Measurements from ENCODE around the gene ATXN7L1.

ATXN7L1 gene

DNA sequence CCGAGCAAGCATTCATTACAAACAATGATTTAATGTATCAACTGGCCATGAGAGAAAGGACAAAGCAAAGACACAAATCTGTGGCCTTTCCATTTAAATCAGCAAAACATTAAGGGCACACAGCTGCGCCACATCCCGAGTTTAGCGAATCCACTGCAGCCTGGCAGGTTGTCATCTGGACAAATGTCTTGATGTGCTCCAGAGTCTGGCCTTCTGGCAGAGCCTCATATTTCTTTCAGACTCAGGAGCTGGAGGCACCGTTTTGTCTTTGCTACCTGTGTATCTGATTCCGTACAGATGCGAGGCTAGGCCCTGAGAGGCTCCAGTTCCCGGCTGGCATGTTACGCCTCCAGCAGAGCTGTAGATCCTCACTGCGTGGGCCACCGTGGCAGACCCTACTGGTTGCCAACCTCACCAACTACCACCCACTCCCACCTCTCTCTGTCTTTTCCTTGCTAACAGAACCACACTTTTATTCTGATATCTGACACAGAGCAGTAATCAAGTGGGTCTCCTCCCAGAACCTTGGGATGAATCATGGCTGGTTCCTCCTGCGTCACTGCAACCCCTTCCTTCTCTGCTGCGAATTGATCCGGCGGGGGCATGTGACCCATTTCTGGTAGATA is 254.2 kb downstream of the ATXN7L1 start:
- H3K4me3 ChIP-seq (ENCODE audit: low read depth, low read length), result no peak overlapping the region
- no peak overlapping the region for H3K27ac ChIP-seq (ENCODE audit: low read depth, low read length)
- no peaks in the 10 kb centered on the region for H3K79me2 ChIP-seq (ENCODE audit: control insufficient read depth, insufficient read depth, low read length, poor library complexity)
- no peak overlapping the region for H2BK12ac ChIP-seq (ENCODE audit: low read length)
- no peak overlapping the region for H3K23ac ChIP-seq (ENCODE audit: low read length)
- no peaks in the 10 kb centered on the region for H3K27me3 ChIP-seq (ENCODE audit: insufficient read depth, low read length)
- peaks cover 0 to 9% of the 10 kb centered on the region in 2 experiments for H3K36me3 ChIP-seq (ENCODE audit: control insufficient read depth in 1 of 2, insufficient read depth in 2 of 2, low read length in 2 of 2)
- H3K9ac ChIP-seq (ENCODE audit: low read length), result no peak overlapping the region
- H3K9me3 ChIP-seq (ENCODE audit: insufficient read depth, low read depth, low read length), result no peaks in the 10 kb centered on the region
- H3K14ac ChIP-seq (ENCODE audit: low read length), result no peak overlapping the region
- H2BK120ac ChIP-seq (ENCODE audit: insufficient read depth, low read length, poor library complexity), result no peak overlapping the region
- no peak overlapping the region for H2AK5ac ChIP-seq (ENCODE audit: low read length)
- DNase-seq, result no peak
- H3K18ac ChIP-seq (ENCODE audit: low read length), result no peak overlapping the region
- no peak overlapping the region for H4K91ac ChIP-seq (ENCODE audit: low read depth, low read length)
- H2BK5ac ChIP-seq (ENCODE audit: low read depth, low read length, poor library complexity), result no peak overlapping the region
- no peak overlapping the region for H3K4me2 ChIP-seq (ENCODE audit: low read length)
- H2AFZ ChIP-seq (ENCODE audit: insufficient read depth, low read length, poor library complexity), result no peak overlapping the region
- H3K4ac ChIP-seq (ENCODE audit: low read depth, low read length), result no peak overlapping the region
- no peak overlapping the region for H4K8ac ChIP-seq (ENCODE audit: low read depth, low read length)
- no peaks in the 10 kb centered on the region for H3K79me1 ChIP-seq (ENCODE audit: low read length)
- H4K12ac ChIP-seq (ENCODE audit: low read depth, low read length), result no peak overlapping the region
- WGBS (ENCODE audit: extremely low coverage, insufficient coverage, insufficient read length), result no CpG with 5 or more reads among the region's 15 CpGs
- no peaks in the 10 kb centered on the region for H3K4me1 ChIP-seq (ENCODE audit: control insufficient read depth in 1 of 2, insufficient read depth in 2 of 2, low read length in 2 of 2)

DNA sequence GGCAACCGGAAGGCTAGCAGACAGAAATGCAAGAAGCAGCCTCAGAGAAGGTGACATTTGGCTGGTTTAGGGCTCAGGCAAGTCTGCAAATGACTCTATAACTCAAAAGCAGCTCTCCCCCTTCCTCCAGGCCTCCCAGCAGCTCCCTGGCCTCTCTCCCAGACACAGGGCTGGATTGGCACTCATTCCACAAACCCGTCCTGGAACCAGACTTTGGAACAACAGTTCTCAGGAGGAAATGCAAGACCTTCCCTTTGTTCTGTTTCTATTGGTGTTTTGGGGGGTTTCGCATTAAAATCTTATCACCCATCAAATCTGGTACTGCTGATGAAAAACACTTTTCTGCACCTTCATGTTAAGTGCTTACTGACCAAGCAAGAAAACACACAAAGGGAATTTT is 254.8 kb downstream of the ATXN7L1 start:
- no peak overlapping the region for H2BK12ac ChIP-seq (ENCODE audit: low read length)
- no peaks in the 10 kb centered on the region for H3K4me1 ChIP-seq (ENCODE audit: control insufficient read depth in 1 of 2, insufficient read depth in 2 of 2, low read length in 2 of 2)
- H4K91ac ChIP-seq (ENCODE audit: low read depth, low read length), result no peak overlapping the region
- no peaks in the 10 kb centered on the region for H3K27me3 ChIP-seq (ENCODE audit: insufficient read depth, low read length)
- no peaks in the 10 kb centered on the region for H3K79me2 ChIP-seq (ENCODE audit: control insufficient read depth, insufficient read depth, low read length, poor library complexity)
- WGBS (ENCODE audit: extremely low coverage, insufficient coverage, insufficient read length), result no CpG with 5 or more reads among the region's 3 CpGs
- no peaks in the 10 kb centered on the region for H3K9me3 ChIP-seq (ENCODE audit: insufficient read depth, low read depth, low read length)
- H4K12ac ChIP-seq (ENCODE audit: low read depth, low read length), result no peak overlapping the region
- H3K4me2 ChIP-seq (ENCODE audit: low read length), result no peak overlapping the region
- H3K23ac ChIP-seq (ENCODE audit: low read length), result no peak overlapping the region
- H2BK5ac ChIP-seq (ENCODE audit: low read depth, low read length, poor library complexity), result no peak overlapping the region
- H3K9ac ChIP-seq (ENCODE audit: low read length), result no peak overlapping the region
- H3K4ac ChIP-seq (ENCODE audit: low read depth, low read length), result no peak overlapping the region
- H3K36me3 ChIP-seq (ENCODE audit: control insufficient read depth in 1 of 2, insufficient read depth in 2 of 2, low read length in 2 of 2), result peaks cover 0 to 9% of the 10 kb centered on the region in 2 experiments
- no peak overlapping the region for H4K8ac ChIP-seq (ENCODE audit: low read depth, low read length)
- H2AFZ ChIP-seq (ENCODE audit: insufficient read depth, low read length, poor library complexity), result no peak overlapping the region
- no peak overlapping the region for H3K27ac ChIP-seq (ENCODE audit: low read depth, low read length)
- H2BK120ac ChIP-seq (ENCODE audit: insufficient read depth, low read length, poor library complexity), result no peak overlapping the region
- no peak overlapping the region for H3K4me3 ChIP-seq (ENCODE audit: low read depth, low read length)
- DNase-seq, result no peak
- no peaks in the 10 kb centered on the region for H3K79me1 ChIP-seq (ENCODE audit: low read length)
- H3K18ac ChIP-seq (ENCODE audit: low read length), result no peak overlapping the region
- H2AK5ac ChIP-seq (ENCODE audit: low read length), result no peak overlapping the region
- H3K14ac ChIP-seq (ENCODE audit: low read length), result no peak overlapping the region

- H2BK5ac ChIP-seq (ENCODE audit: low read depth, low read length, poor library complexity), result no peak overlapping the region
- no peak for DNase-seq
- WGBS (ENCODE audit: extremely low coverage, insufficient coverage, insufficient read length), result no CpG with 5 or more reads among the region's 2 CpGs
- no peak overlapping the region for H3K14ac ChIP-seq (ENCODE audit: low read length)
- no peak overlapping the region for H2BK12ac ChIP-seq (ENCODE audit: low read length)
- H3K4me1 ChIP-seq (ENCODE audit: control insufficient read depth in 1 of 2, insufficient read depth in 2 of 2, low read length in 2 of 2), result no peaks in the 10 kb centered on the region
- H4K8ac ChIP-seq (ENCODE audit: low read depth, low read length), result no peak overlapping the region
- H2AFZ ChIP-seq (ENCODE audit: insufficient read depth, low read length, poor library complexity), result no peak overlapping the region
- peaks cover 0 to 9% of the 10 kb centered on the region in 2 experiments for H3K36me3 ChIP-seq (ENCODE audit: control insufficient read depth in 1 of 2, insufficient read depth in 2 of 2, low read length in 2 of 2)
- no peak overlapping the region for H2AK5ac ChIP-seq (ENCODE audit: low read length)
- H3K4ac ChIP-seq (ENCODE audit: low read depth, low read length), result no peak overlapping the region
- H3K23ac ChIP-seq (ENCODE audit: low read length), result no peak overlapping the region
- H3K9me3 ChIP-seq (ENCODE audit: insufficient read depth, low read depth, low read length), result no peaks in the 10 kb centered on the region
- H3K79me2 ChIP-seq (ENCODE audit: control insufficient read depth, insufficient read depth, low read length, poor library complexity), result no peaks in the 10 kb centered on the region
- no peaks in the 10 kb centered on the region for H3K27me3 ChIP-seq (ENCODE audit: insufficient read depth, low read length)
- H3K18ac ChIP-seq (ENCODE audit: low read length), result no peak overlapping the region
- H3K9ac ChIP-seq (ENCODE audit: low read length), result no peak overlapping the region
- no peak overlapping the region for H4K12ac ChIP-seq (ENCODE audit: low read depth, low read length)
- H3K79me1 ChIP-seq (ENCODE audit: low read length), result no peaks in the 10 kb centered on the region
- no peak overlapping the region for H3K4me2 ChIP-seq (ENCODE audit: low read length)
- H3K4me3 ChIP-seq (ENCODE audit: low read depth, low read length), result no peak overlapping the region
- H4K91ac ChIP-seq (ENCODE audit: low read depth, low read length), result no peak overlapping the region
- no peak overlapping the region for H2BK120ac ChIP-seq (ENCODE audit: insufficient read depth, low read length, poor library complexity)
- H3K27ac ChIP-seq (ENCODE audit: low read depth, low read length), result no peak overlapping the region
These were observed 255.2 kb downstream of the ATXN7L1 start for GRCh38 chr7:105621176-105621575.

GRCh38 chr7:105619590-105619989 is 256.8 kb downstream of the ATXN7L1 start:
- Histone ChIP-seq H3K23ac (ENCODE audit: low read length) (no peak overlapping the region), H4K91ac (ENCODE audit: low read depth, low read length) (no peak overlapping the region), H2BK12ac (ENCODE audit: low read length) (no peak overlapping the region), H3K18ac (ENCODE audit: low read length) (no peak overlapping the region), H3K14ac (ENCODE audit: low read length) (no peak overlapping the region), H4K12ac (ENCODE audit: low read depth, low read length) (no peak overlapping the region), H2BK120ac (ENCODE audit: insufficient read depth, low read length, poor library complexity) (no peak overlapping the region), H3K4me1 (ENCODE audit: control insufficient read depth in 1 of 2, insufficient read depth in 2 of 2, low read length in 2 of 2) (no peaks in the 10 kb centered on the region), H3K27me3 (ENCODE audit: insufficient read depth, low read length) (no peaks in the 10 kb centered on the region), H3K9me3 (ENCODE audit: insufficient read depth, low read depth, low read length) (no peaks in the 10 kb centered on the region), H3K79me2 (ENCODE audit: control insufficient read depth, insufficient read depth, low read length, poor library complexity) (no peaks in the 10 kb centered on the region), H3K4me3 (ENCODE audit: low read depth, low read length) (no peak overlapping the region), H3K36me3 (ENCODE audit: control insufficient read depth in 1 of 2, insufficient read depth in 2 of 2, low read length in 2 of 2) (peaks cover 0 to 9% of the 10 kb centered on the region in 2 experiments), H2AK5ac (ENCODE audit: low read length) (no peak overlapping the region), H3K9ac (ENCODE audit: low read length) (no peak overlapping the region), H3K4me2 (ENCODE audit: low read length) (no peak overlapping the region), H2BK5ac (ENCODE audit: low read depth, low read length, poor library complexity) (no peak overlapping the region), H2AFZ (ENCODE audit: insufficient read depth, low read length, poor library complexity) (no peak overlapping the region), H3K4ac (ENCODE audit: low read depth, low read length) (no peak overlapping the region), H3K27ac (ENCODE audit: low read depth, low read length) (no peak overlapping the region), H3K79me1 (ENCODE audit: low read length) (no peaks in the 10 kb centered on the region), H4K8ac (ENCODE audit: low read depth, low read length) (no peak overlapping the region)
- no CpG with 5 or more reads among the region's 4 CpGs for WGBS (ENCODE audit: extremely low coverage, insufficient coverage, insufficient read length)
- DNase-seq, result no peak

Measured in trophoblast cell (in vitro differentiated cells and primary cell).